NK-92 (cell line): ENCODE data around the gene MOSPD2.

ENCODE experiments used
- DNase-seq: peaks from one replicate; lab custom pipeline; 2025; ENCODE audit not compliant: unreplicated experiment; lab: John Stamatoyannopoulos, UW

MOSPD2 gene

GRCh38 chrX:14913241-14913640, 40.0 kb downstream of the MOSPD2 start:
- no peak for DNase-seq

- no peak for DNase-seq
Observed at GRCh38 chrX:14915596-14915995, 42.4 kb downstream of the MOSPD2 start.

GRCh38 chrX:14916017-14916674, 42.9 kb downstream of the MOSPD2 start:
- no peak for DNase-seq

GRCh38 chrX:14919407-14919806, 46.2 kb downstream of the MOSPD2 start:
- no peak for DNase-seq

GRCh38 chrX:14920196-14920595, 47.0 kb downstream of the MOSPD2 start:
- DNase-seq = no peak

DNA sequence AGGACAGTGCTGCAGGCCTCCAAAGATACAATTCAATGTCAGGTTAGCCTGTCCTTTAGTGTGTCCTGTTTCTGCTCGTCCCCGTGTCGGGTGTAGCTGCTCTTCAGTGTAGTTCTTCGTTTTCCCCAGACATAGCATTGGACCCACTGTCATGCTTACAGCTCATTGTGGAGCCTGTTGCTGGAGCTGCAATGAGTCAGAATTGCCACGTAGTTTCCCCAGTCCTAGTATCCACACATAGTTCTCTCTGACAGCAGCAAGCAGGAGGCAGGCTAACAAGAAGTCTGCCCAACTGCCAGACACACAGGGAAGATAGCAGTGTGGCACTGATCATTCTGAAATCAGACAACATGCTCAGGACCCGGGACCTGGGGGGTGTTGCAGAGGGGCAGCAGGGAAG, 49.2 kb downstream of the MOSPD2 start:
- no peak for DNase-seq

DNA sequence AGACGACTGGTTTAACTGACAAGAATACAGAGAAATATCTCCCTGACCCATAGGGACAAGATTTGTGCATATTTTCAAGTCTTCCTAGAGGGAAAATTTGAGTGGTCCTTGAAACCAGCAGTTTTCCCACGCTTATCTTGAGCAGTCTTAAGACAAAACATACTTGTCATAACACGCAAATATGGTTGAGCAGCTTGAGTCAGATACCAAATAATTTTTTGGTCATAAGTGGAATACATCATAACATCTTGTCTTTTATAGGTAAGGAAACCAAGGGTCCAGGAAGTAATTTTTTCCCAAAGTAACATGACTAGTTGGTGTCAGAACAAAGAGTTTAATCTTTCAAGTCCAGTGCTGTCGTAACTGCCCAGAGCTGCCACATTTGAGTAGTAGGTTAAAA, 50.5 kb downstream of the MOSPD2 start:
- DNase-seq = no peak

DNA sequence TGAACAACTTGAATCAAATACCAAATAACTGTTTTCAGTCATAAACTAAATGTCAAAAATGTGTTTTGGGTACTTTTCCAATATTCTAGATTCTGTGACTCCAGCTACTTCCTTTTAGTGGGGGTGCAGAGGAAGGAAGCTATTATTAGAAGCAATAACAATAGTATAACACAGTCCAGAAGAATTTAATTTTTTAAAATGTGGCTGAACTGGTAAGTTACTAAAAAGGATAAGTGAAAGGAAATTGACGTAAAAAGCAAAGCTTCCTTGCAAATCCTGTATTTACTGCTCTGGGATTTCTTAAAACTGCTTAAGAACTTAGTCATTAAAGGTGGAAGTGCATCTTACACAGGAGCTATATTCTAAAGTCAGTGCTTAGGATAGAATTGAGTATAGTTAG, 53.2 kb downstream of the MOSPD2 start:
- DNase-seq = no peak

- DNase-seq = no peak
Observed at GRCh38 chrX:14927401-14927800, 54.2 kb downstream of the MOSPD2 start.

GRCh38 chrX:14930663-14931062, 57.4 kb downstream of the MOSPD2 start:
- no peak for DNase-seq

DNA sequence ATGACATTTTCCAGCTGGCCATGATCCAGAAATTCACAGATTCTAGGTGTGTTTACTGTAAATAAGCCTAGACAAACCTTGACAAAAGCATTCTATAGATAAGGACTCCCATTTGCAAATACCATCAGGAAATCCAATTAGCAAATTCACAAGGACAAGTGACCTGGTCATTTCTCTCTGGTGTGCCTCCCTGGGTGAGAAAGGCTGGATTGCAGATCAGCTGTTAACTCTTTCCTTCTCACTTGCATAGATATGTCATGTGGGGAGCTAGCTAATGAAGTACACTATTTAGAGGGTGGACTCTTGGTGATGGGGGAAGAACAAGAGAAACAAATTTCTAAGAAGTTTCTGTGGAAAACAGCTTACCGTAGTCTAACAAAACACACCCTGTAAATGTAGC, 58.9 kb downstream of the MOSPD2 start:
- no peak for DNase-seq

- no peak for DNase-seq
Observed at GRCh38 chrX:14934423-14934822, 61.2 kb downstream of the MOSPD2 start.

- DNase-seq = no peak
Observed at GRCh38 chrX:14936561-14936960, 63.3 kb downstream of the MOSPD2 start.

GRCh38 chrX:14939644-14940043, 66.4 kb downstream of the MOSPD2 start:
- DNase-seq = no peak

GRCh38 chrX:14941301-14941700, 68.1 kb downstream of the MOSPD2 start:
- DNase-seq = no peak

DNA sequence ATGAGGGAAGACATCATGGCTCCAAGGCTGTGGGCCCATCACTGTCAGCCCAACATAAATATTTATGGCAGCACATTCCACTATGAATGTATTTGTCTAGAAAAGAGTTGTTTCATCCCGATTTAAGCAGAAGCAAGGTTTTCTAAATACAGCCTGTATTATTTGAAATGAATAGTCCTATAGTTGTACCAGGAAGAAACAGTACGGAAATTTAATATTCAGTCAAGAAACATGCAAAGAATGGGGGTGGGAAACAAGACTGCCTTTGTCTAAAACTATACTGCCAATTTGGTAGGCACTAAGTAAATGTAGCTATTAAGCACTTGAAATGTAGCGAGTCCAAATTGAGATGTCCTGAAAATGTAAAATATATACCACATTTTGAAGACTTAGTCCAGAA, 69.1 kb downstream of the MOSPD2 start:
- DNase-seq = no peak

GRCh38 chrX:14943962-14944361, 70.7 kb downstream of the MOSPD2 start:
- no peak for DNase-seq

- DNase-seq = no peak
Observed at GRCh38 chrX:14946606-14947155, 73.5 kb downstream of the MOSPD2 start.

- DNase-seq = no peak
Observed at GRCh38 chrX:14948691-14949090, 75.5 kb downstream of the MOSPD2 start.

- no peak for DNase-seq
Observed at GRCh38 chrX:14956813-14957582, 83.8 kb downstream of the MOSPD2 start.

GRCh38 chrX:14963447-14964236, 90.4 kb downstream of the MOSPD2 start:
- no peak for DNase-seq

GRCh38 chrX:14964500-14964899, 91.3 kb downstream of the MOSPD2 start:
- DNase-seq = no peak
